Measurements from ENCODE around the gene CHST8.
A peak's percentile ranks its signal among the peaks of the same experiment; 100 is the strongest.
"Not testable (repeated sequence)": the region's sequence is repeated elsewhere in the genome, so short reads cannot be mapped to it uniquely, and the experiment has no call there.

CHST8 gene

GRCh38 chr19:33815380-33816340, 193.9 kb downstream of the CHST8 start:
- Mint-ChIP-seq H3K4me1 (ENCODE audit: low read depth) (peaks cover 15% of the 10 kb centered on the region), H3K4me3 (no peak overlapping the region), H3K36me3 (ENCODE audit: low read depth) (no peaks in the 10 kb centered on the region), H3K27me3 (ENCODE audit: low read depth) (peaks cover 4% of the 10 kb centered on the region), H3K9me3 (no peaks in the 10 kb centered on the region), H3K27ac (no peak overlapping the region)
- no peak for DNase-seq (ENCODE audit: low spot score)

- Mint-ChIP-seq H3K4me1 (ENCODE audit: low read depth) (peaks cover 26% of the 10 kb centered on the region), H3K4me3 (peak overlapping the region; percentile 8)
Measured at GRCh38 chr19:33818411-33818810, 196.7 kb downstream of the CHST8 start.

GRCh38 chr19:33819078-33819477, 197.3 kb downstream of the CHST8 start:
- not testable (repeated sequence) for H3K27me3 Mint-ChIP-seq (ENCODE audit: low read depth); H3K36me3 Mint-ChIP-seq (ENCODE audit: low read depth); H3K9me3 Mint-ChIP-seq; DNase-seq (ENCODE audit: low spot score)
- H3K27ac Mint-ChIP-seq: peak overlapping the region; percentile 81
- H3K4me1 Mint-ChIP-seq (ENCODE audit: low read depth): peaks cover 26% of the 10 kb centered on the region
- peak overlapping the region; percentile 70 for H3K4me3 Mint-ChIP-seq

More at GRCh38 chr19:33818411-33818810, 196.7 kb downstream of the CHST8 start:
- Mint-ChIP-seq H3K27ac (no peak overlapping the region), H3K9me3 (no peaks in the 10 kb centered on the region), H3K36me3 (ENCODE audit: low read depth) (no peaks in the 10 kb centered on the region), H3K27me3 (ENCODE audit: low read depth) (peaks cover 4% of the 10 kb centered on the region)
- DNase-seq (ENCODE audit: low spot score): no peak

- Mint-ChIP-seq H3K9me3 (no peaks in the 10 kb centered on the region), H3K27me3 (ENCODE audit: low read depth) (peaks cover 4% of the 10 kb centered on the region), H3K36me3 (ENCODE audit: low read depth) (no peaks in the 10 kb centered on the region), H3K4me3 (peak overlapping the region; percentile 70), H3K4me1 (ENCODE audit: low read depth) (peaks cover 26% of the 10 kb centered on the region), H3K27ac (peak overlapping the region; percentile 81)
- no peak for DNase-seq (ENCODE audit: low spot score)
Measured at GRCh38 chr19:33819506-33819879, 197.7 kb downstream of the CHST8 start.

GRCh38 chr19:33819880-33820781, 198.4 kb downstream of the CHST8 start:
- H3K9me3 Mint-ChIP-seq: no peaks in the 10 kb centered on the region
- peak overlapping the region; percentile 87 for H3K27ac Mint-ChIP-seq
- H3K27me3 Mint-ChIP-seq (ENCODE audit: low read depth): peaks cover 4% of the 10 kb centered on the region
- peaks cover 26% of the 10 kb centered on the region for H3K4me1 Mint-ChIP-seq (ENCODE audit: low read depth)
- H3K36me3 Mint-ChIP-seq (ENCODE audit: low read depth): no peaks in the 10 kb centered on the region
- DNase-seq (ENCODE audit: low spot score): peak; percentile 74
- peak overlapping the region; percentile 85 for H3K4me3 Mint-ChIP-seq

GRCh38 chr19:33821871-33822270, 200.1 kb downstream of the CHST8 start:
- H3K27ac Mint-ChIP-seq: no peak overlapping the region
- no peaks in the 10 kb centered on the region for H3K9me3 Mint-ChIP-seq
- peak overlapping the region; percentile 18 for H3K4me3 Mint-ChIP-seq
- H3K4me1 Mint-ChIP-seq (ENCODE audit: low read depth): peaks cover 25% of the 10 kb centered on the region
- no peaks in the 10 kb centered on the region for H3K36me3 Mint-ChIP-seq (ENCODE audit: low read depth)
- H3K27me3 Mint-ChIP-seq (ENCODE audit: low read depth): peaks cover 3% of the 10 kb centered on the region
- no peak for DNase-seq (ENCODE audit: low spot score)
